Left forelimb (tissue), 1 donor: Measurements from ENCODE around the gene ZBTB17.
"Not testable (repeated sequence)": the region's sequence is repeated elsewhere in the genome, so short reads cannot be mapped to it uniquely, and the experiment has no call there.

Source experiments
- DNase-seq: peaks from one replicate; pipeline ENCODE4 v3.0.0-alpha.2; 2018; ENCODE audit warnings: low spot score

The ZBTB17 gene

DNA sequence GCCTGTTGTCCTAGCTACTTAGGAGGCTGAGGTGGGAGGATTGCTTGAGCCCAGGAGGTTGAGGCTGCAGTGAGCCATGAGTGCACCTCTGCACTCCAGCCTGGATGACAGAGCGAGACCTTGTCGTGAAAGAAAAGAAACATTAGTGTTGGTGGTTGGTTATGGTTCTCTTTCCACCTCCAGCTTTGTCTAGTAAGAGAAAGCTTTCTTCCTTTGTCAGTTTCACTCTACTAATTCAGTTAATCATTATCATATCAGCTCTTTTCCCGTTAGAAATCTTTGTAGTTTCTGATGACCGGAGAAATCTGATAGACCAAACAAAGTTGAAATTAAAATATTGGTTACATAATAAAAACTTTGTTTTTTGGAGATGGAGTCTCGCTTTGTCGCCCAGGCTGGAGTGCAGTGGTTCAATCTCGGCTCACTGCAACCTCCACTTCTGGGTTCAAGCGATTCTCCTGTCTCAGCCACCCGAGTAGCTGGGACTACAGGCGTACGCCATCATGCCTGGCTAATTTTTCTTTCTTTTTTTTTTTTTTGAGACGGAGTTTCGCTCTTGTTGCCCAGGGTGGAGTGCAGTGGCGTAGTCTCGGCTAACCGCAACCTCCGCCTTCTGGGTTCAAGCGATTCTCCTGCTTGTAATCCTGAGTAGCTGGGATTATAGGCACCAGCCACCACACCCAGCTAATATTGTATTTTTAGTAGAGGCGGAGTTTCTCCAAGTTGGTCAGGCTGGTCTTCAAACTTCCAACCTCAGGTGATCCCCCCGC is 78.9 kb downstream of the ZBTB17 start:
- not testable (repeated sequence) for DNase-seq

DNA sequence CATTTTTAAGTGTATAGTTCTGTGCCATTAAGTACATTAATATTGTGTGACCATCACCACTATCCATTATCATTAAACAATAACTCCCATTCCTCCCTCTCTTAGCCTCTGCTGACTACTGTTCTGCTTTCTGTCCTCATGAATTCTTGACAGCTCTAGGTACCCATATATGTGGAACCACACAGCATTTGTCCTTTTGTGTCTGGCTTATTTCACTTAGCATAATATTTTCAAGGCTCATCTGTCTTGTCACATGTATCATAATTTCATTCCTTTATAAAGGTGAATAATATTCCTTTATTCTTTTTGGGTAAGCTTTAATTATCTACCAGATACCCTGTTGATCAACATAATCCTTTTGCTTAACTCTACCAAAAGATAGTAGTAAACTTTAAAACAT is 80.7 kb downstream of the ZBTB17 start:
- DNase-seq = no peak

DNA sequence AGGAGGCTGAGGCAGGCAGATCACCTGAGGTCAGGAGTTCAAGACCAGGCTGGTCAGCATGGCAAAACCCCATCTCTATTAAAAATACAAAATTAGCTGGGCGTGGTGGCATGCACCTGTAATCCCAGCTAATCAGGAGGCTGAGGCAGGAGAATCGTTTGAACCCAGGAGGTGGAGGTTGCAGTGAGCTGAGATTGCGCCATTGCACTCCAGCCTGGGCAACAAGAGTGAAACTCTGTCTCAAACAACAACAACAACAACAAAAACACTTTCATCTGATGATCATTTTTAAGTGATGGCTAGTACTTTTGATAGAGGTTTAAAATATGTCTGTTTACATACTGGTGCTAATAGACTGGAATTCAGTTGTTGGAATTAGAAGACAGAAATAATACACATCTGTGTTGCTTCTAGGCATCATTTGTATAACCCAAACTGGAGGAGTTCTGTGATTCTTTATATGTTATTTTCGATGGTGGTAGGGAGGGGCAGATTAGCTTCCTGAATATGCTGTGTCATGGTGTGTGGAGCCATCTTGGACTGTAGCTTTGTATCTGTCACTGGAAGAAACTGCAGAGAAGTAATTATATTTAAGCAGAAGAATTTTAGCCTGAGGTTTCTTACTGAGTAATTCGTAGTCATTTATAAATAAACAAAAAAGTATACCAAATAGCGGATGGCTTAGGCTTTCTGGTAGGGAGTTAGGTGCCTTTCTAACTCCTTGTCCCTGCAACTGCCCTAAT is 82.9 kb downstream of the ZBTB17 start:
- not testable (repeated sequence) for DNase-seq
